ENCODE data around the gene IL21.

Gene IL21

DNA sequence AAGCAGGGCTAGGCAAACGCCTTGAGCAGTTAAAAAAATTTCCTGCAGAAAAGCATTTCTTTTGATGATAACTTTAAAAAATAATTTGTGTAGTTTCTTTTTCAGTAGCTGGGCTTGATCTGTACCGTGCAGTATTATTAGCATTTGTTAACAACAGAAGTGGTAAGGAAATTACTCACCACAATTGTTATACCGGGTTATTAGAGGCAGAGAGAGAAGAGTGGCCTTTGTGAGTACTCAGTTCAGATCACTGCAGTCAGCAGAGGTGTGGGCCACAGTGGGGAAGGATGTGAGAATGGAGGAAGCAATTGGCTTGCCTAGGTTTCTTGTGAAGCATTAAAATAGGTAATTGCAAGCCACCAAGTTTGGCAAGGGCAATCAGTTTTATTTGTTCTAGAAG, 14.3 kb upstream of the IL21 start:
- in situ Hi-C loops (cut with HindIII; ENCODE audit: low sequenced_read_pairs): no loop called here

DNA sequence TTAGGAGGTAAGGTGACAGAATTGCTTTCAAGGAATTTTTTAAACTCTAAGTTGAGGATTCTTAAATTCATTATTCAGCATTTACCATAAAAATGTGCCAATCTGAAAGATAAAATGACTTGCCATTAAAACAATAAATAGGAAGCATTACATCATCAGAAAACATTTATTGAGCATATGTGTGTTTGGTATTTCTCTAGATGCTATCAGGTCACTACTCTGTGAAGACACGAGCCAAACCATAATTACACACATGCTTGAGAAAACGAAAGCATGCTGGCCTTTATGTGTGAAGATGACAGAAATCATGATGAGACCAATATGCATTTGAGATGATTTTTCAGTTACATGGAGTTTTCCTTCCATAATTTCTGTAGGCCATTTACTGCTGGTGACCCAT, 12.3 kb upstream of the IL21 start:
- in situ Hi-C loops (cut with HindIII; ENCODE audit: low sequenced_read_pairs): no loop called here

DNA sequence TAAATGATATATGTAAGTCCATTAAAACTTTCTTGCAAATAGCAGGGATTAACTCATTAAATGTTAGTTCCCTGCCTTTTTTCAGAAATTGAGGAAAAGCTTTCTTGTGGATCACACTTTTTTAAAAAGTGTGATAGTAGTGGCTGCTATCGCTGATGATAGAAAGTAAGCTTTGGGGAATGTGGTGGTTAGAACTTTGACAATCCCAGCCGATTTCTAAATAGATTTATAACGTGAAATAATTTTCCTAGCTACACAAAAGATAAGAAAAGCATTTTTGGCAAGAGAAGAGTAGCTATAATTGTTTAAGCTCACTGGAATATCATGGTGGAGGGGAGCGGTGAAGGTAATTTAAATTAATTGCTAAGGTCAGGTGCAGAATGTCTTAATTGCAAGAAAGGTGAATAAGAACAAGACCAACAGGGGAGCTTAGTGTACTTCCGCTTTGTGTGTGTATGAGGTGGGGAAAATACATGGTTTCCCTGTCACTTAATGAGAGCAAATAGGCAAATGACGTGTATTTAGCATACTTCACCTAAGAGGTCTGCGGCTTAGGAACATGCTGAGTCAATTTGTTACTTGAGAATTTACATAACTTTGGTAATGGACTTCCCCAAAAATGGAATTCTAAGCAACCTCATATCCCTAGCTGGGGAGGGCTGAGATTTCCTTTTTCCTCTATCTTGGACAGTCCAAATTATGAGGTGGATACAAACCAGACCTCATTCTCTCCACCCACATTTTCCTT, 11.7 kb upstream of the IL21 start:
- in situ Hi-C loops (cut with HindIII; ENCODE audit: low sequenced_read_pairs): no loop called here

DNA sequence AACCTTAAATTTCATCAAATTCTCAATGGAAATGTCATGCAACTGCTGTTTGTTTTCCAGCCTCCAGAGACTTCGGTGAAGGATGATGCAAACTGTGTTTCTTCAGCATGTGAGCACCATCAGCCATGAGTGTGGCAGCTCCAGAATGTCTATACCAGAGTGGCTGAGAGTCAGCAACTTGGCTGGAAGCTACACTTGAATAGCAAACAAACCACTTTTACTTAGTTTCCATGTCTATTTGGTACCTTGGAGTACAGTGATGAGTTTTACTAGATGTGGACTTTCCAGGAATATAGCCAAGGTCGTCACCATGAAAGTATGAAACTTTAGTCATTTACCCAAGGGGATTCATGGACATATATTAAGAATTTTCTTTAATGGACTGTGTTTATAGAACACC, 4.3 kb upstream of the IL21 start:
- in situ Hi-C loops (cut with HindIII; ENCODE audit: low sequenced_read_pairs): no loop called here

DNA sequence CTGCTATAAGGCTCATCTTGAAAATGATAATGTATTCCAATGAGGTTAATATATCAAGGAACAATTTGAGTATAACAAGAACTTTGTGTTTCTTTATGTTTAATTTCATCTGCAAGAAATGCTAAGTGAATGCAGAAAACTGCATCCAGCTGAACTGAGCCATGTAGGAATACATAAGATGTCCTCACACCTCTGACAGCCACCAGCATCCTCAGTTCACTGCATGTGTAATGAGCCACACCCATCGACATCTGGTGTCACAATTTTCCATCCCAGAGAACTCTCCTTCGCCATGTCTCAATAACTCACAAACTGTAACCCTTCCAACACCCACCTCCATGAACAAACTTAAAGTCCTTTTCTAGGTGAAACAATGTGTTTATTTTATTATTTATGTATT, 3.3 kb upstream of the IL21 start:
- in situ Hi-C loops (cut with HindIII; ENCODE audit: low sequenced_read_pairs): no loop called here

DNA sequence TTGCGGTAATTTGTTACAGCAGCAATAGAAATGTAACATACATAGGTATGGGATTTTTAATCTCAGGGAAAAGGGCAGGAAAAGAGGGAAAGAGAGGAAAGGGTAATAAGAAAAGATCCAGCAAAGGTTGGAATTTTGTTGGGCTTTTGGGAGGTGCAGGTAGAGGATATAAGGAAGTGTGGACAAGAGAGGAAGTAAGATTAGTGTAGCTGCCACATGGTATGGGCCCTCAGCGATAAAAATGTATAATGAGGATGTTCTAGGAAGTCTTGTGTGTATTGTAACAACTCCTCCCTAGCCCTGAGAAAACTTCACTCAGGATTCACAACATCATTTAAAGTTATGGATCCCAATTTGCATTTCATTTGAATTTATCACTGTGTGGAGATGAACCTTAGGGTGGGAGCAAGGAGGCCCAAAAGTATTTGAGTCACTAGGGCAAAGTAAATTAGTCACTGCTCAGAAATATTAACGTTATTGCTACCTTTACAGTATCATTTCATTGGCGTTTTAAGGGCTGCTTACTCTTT, 2.8 kb upstream of the IL21 start:
- in situ Hi-C loops (cut with HindIII; ENCODE audit: low sequenced_read_pairs): no loop called here

DNA sequence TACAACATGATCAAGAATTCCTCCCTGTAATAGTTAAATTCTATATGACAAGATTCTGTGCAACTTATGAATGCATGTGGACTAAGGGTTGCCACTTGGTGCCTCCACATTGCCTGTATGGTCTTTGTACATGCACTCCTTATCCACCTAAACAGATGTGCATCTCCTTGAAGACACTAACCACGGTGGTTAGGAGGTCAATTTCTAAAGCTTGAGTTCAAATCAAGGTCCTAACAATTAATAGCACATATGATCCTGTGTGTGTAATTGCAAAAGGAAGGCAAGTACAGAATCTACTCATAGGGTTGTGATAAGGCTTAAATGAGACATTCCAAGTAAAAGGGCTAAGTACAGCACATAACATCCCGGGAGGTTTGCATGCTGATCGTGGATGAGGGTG, 1.5 kb upstream of the IL21 start:
- in situ Hi-C loops (cut with HindIII; ENCODE audit: low sequenced_read_pairs): no loop called here

DNA sequence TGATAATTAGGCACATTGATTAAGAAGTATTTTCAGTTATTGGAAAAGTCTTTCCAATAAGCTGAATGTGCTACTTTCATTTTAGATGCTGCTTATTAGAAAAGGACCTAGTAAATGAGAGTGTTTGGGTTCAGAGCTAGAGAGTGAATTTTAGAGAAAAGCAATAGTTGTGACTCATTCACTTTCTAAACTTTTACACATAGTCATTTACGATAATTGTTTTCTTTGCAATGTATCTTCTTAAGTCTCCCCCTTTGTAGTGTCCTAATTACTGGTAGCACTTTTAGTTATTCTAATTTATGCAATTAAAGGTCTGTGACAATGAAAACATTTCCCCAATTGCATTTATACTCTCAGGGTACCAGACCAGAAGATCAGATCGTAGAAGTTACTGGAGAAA, 1.3 kb downstream of the IL21 start:
- in situ Hi-C loops (cut with HindIII; ENCODE audit: low sequenced_read_pairs): loop anchor here (10.0 kb wide), 1 partner anchor 735 kb away; no protein-coding TSS in a partner anchor

DNA sequence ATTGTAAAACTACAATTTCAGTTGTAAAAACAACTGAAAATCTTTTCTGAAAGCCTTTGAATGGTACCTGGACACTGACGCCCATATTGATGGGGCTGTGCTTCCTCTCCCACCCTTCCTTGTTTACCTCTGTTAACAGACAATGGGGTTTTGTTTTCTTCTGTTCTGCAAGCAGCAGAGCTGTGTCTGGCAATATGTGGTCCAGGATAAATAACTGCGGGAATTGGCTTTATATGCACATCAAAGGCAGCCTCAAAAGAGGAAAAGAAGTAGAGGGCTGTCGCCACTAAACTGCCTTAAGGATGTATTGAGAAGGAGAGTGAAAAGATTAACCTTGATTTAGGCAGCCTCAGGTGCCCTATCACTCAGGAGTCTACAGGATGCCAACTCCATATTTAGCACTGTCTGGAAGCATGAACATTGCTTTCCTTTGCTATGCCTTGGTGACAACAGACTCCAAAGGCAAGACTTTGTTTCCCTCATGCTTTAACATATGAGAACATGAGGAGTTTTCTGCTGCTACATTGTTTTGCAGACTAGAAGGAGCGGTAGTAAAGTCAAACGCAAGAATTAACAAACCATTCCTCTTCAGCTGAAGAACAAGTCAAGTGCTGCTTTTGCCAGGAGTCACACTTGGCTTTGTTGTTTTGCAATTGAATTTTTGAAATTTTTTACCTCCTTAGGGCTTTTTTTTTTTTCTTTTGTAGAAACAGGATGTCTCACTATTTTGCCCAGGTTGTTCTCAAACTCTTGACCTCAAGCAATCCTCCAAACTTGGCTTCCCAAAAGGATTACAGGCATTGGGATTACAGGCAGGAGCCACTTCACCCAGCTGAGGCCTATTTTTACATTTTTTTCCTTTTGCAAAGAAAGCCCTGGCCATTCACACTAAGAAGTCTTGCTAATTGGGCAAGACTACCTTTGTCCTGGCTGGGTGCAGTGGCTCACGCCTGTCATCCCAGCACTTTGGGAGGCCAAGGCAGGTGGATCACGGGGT, 3.0 kb downstream of the IL21 start:
- in situ Hi-C loops (cut with HindIII; ENCODE audit: low sequenced_read_pairs): loop anchor here (10.0 kb wide), 1 partner anchor 733 kb away; no protein-coding TSS in a partner anchor

DNA sequence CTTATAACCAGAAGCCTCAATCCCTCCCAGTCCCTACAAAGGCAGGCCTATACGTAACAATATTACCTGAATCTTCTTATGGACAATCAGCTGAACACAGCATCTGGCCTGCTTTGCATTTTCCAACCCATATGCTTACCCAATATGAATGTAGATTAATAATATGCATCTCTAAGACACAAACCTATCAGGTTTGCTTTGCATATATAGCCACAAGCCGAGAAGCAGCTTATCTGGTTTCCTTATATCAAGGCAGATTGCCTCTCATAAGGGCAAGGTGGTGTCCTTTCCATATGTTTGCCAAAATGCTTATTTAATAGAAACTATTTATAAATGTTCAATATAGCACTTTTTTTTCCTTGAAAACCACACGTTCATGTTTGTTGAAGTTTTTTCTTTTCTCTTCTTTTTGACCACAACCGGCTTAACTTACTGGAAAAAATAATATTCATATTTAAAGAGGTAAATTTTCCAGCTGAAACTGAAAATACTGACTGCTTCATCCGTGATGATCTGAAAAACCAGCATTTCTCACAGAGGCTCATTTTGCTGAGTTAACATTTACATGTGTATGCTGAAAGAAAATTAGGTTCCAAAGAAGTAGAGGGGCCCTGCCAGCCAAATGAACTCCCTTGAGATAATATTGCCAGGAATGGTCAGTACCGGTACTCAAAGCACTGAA, 3.8 kb downstream of the IL21 start:
- in situ Hi-C loops (cut with HindIII; ENCODE audit: low sequenced_read_pairs): loop anchor here (10.0 kb wide), 1 partner anchor 732 kb away; no protein-coding TSS in a partner anchor

DNA sequence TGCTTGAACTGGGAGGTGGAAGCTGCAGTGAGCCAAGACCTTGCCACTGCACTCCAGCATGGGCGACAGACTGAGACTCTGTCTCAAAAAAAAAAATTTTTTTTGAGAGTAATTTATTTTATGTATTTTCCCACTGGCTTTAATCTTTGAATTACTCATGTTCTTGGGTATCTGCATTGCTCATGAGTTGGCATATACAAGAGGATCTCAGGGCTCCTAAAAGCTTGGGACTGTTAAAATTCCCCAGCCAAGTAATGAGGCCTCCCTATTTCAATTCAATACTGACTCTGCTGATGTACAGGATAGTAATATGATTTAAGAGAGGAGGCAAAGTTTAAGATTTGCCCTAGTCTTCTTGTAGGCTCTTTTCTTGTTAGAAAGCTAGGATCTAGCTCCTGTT, 6.2 kb downstream of the IL21 start:
- in situ Hi-C loops (cut with HindIII; ENCODE audit: low sequenced_read_pairs): loop anchor here (10.0 kb wide), 1 partner anchor 730 kb away; no protein-coding TSS in a partner anchor

DNA sequence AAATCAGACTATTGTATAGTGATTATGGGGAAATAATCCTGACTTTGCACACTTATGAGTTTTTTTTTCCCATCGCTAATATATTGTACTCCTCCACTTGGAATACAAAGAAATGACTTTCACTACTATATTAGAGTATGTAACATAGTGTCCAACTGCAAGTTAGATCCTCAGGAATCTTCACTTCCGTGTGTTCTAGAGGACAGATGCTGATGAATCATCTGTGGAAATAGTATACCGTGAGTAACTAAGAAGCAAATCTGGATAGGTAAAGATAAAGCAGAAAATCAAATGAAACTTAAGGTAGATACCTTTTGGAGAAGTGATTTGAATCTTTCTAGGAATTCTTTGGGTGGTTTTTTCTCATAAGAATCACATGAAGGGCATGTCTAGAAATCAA, 8.3 kb downstream of the IL21 start:
- in situ Hi-C loops (cut with HindIII; ENCODE audit: low sequenced_read_pairs): loop anchor here (10.0 kb wide), 1 partner anchor 728 kb away; no protein-coding TSS in a partner anchor

DNA sequence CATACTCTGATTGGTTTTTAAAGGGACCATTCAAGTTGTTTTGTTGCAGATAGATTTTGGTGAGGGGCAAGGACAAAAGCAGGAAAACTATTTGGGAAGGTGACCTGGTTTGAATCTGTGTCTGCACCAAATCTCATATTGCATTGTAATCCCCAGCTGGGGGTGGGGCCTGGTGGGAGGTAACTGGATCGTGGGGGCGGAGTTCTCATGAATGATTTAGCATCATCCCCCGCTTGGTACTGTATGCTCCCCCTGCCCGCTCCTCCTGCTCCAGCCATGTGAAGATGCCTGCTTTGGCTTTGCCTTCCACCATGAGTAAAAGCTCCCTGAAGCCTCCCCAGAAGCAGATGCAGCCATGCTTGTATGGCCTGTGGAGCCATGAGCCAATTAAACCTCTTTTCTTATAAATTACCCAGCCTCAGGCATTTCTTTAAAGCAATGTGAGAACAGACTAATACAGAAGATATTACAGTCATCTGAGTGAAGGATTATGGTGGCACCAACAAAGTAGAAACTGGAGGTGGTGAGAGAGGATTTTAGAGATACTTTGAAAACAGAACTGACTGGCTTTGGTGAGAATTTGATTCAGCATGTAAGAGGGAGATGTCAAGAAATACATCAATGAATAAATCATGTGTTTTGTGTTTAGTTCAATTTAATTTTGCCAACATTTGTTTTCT, 14.4 kb downstream of the IL21 start:
- in situ Hi-C loops (cut with HindIII; ENCODE audit: low sequenced_read_pairs): no loop called here

DNA sequence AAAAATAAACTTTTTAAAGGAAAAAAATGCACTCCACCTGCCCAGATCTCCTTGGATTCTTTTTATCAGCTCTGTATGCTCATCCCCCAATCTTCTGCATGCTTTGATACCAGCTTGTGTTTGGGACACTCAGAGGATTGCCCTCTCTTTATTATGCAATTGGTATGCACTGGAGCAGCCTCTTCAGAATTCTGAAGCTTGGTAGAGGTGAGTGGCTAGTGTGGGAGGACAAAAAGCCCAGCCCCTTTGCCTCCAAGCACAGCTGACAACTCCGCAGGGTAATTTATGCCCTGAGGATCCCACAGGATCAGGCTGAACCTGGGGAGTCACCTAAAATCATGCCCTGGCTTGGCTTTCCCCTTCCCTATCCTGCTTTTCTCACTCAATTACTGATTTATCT, 16.7 kb downstream of the IL21 start:
- in situ Hi-C loops (cut with HindIII; ENCODE audit: low sequenced_read_pairs): no loop called here

DNA sequence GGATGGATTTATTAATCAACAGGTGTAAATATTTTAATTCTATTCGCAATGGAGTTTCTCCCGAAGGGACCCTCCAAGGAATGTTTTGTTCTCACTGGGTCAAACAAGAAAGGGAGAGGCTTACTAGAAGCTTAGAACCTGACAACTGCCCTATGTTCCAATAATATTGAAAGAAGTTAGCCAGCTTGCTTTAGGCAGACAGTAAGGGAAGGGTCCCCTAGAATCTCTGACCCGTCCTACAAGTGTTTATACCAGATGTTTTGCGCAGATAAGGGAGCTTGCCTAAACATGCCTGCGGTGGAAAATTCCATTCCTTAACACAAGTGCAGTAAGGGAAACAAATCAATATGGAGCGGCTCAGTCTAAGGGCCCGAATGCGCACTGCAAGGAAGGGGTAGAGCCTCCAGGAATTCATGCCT, 17.7 kb downstream of the IL21 start:
- in situ Hi-C loops (cut with HindIII; ENCODE audit: low sequenced_read_pairs): no loop called here

DNA sequence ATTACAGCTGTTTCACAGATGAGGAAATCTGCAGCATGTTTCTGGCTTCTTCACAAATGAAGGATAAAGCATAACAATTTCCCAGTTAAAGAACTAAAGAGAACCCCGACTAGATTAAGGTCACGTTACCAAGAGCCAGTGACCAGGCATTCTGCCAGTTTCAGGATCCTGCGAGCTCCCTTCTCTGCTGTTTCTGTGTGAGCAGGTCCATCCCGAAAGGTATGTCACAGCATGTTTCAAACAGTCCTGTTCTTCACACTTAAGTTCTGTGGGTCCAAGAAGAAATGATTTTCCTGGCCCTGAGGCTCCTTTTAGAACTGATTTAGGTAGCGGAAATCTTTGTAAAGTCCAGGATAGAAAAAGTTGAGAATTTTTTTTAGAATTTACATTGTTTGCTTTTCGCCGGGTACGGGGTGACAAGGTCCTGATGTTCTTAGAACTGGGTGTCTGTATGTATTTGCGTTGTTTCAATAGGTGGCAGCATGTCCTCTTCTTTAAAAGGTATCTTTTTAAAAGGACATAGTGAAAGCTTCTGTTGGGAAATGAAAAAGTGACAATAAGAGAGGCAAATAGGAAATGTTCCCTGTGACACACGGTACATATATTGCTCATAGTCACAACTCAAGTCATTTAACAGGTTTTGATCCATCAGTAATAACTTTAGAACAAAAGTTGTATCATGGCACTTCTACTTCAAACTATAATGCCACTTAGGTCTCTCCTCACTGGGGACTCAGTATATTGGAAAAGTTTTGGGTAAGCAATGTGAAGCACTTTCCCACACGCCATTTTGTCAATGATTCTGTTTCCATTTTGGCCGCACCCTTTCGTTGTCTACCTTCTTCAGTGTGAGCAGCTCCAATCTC, 18.4 kb downstream of the IL21 start:
- in situ Hi-C loops (cut with HindIII; ENCODE audit: low sequenced_read_pairs): no loop called here

DNA sequence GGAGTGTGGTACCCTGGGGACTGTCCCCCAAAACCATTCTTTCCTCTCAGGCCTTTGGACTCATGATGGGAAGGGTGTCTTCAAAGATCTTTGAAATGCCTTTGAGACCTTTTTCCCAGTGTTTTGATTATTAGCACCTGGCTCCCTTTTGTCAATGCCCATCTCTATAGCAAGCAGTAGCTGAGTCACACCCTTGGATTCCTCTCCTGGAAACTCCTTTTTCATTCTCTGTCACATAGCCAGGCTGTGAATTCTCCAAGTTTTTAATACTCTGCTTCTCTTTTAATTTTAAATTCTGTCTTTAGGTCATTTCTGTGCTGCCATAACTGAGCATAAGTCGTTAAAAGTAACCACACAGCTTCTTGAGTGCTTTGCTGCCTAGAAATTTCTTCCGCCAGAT, 29.7 kb downstream of the IL21 start:
- in situ Hi-C loops (cut with HindIII; ENCODE audit: low sequenced_read_pairs): no loop called here

DNA sequence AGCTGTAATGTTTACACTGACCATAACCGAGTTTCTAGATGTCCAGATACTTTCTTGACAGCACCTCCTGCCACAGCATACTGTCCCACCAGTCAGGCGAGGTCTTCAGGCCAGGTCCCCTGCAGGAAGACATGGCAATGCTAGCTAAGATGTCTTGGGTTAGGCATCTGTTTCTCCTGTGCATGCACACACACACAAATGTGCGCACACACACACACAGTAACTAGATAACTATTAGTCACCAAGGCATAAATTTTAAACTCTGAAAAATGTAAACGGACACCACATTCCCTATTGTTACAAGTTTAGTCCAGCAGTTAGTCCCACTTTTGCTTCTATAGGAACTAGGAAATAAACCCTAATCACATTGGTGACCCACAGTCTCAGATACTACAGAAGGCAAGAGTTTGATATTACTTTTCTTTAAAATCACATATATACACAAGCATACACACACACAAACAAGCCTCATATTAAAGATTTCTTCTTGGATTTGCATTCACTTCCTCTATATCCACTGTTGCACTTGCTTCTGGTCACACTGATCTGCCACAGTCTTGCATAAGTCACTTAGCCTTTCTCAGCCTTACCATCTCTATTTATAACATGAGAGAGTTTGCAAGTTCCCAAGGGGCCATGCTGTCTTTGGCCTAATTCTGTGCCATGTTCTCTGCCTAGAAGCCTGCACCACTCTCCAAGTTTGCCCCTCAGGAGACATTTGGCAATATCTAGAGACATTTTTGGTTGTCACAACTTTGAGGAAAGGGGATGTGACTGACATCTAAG, 32.2 kb downstream of the IL21 start:
- in situ Hi-C loops (cut with HindIII; ENCODE audit: low sequenced_read_pairs): no loop called here

DNA sequence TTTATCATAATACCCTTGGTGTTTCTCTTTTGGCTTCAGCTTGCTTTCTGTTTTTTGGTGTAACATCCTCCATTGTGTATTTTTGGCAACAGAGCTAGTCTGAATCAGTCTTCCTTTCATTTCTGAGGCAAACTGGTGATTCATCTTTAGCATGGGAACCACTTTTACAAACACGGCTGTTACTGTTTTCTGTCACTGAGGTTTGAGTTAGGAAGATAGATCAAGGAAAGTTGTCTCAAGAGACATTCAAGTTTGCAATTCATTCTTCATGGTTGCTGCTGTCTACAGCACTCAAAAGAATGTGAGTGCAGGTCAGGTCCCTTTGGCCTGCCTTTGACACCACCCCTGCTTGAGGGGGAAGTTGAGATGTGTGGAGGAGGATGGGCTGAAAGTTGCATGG, 36.3 kb downstream of the IL21 start:
- in situ Hi-C loops (cut with HindIII; ENCODE audit: low sequenced_read_pairs): no loop called here

All from DLD1 (cell line).